ENCODE results near the gene PPY.
"Not testable (repeated sequence)": the region's sequence is repeated elsewhere in the genome, so short reads cannot be mapped to it uniquely, and the experiment has no call there.

The PPY gene

GRCh38 chr17:43905985-43906852, 36.1 kb downstream of the PPY start:
- DNase-seq (ENCODE audit: low read depth in 3 of 3, low spot score in 1 of 3): no peak

- DNase-seq (ENCODE audit: low read depth in 3 of 3, low spot score in 1 of 3): no peak
These were observed 36.8 kb downstream of the PPY start for GRCh38 chr17:43905400-43905984.

- no peak for DNase-seq (ENCODE audit: low read depth in 3 of 3, low spot score in 1 of 3)
These were observed 40.3 kb downstream of the PPY start for GRCh38 chr17:43901861-43902589.

- DNase-seq (ENCODE audit: low read depth in 3 of 3, low spot score in 1 of 3): no peak
These were observed 41.2 kb downstream of the PPY start for GRCh38 chr17:43900858-43901754.

- DNase-seq (ENCODE audit: low read depth in 3 of 3, low spot score in 1 of 3): peak; percentile 48 to 75 (median 65)
These were observed 42.0 kb downstream of the PPY start for GRCh38 chr17:43900183-43900857.

- DNase-seq (ENCODE audit: low read depth in 3 of 3, low spot score in 1 of 3): no peak
These were observed 43.8 kb downstream of the PPY start for GRCh38 chr17:43898446-43898845.

GRCh38 chr17:43897831-43898230, 44.4 kb downstream of the PPY start:
- no peak for DNase-seq (ENCODE audit: low read depth in 3 of 3, low spot score in 1 of 3)

- DNase-seq (ENCODE audit: low read depth in 3 of 3, low spot score in 1 of 3): not testable (repeated sequence)
These were observed 47.8 kb downstream of the PPY start for GRCh38 chr17:43894494-43894893.

GRCh38 chr17:43892647-43892952, 49.7 kb downstream of the PPY start:
- DNase-seq (ENCODE audit: low read depth in 3 of 3, low spot score in 1 of 3): no peak

GRCh38 chr17:43891851-43892646, 50.2 kb downstream of the PPY start:
- no peak for DNase-seq (ENCODE audit: low read depth in 3 of 3, low spot score in 1 of 3)

Data from stimulated activated CD4-positive, alpha-beta T cell treated with anti-CD3 and anti-CD28 coated beads, TNF-alpha, amount 100 ng/mL, for 1 hour (primary cell).